NCI-H1694 treated with DMSO at 0.1 percent for 48 hours (cell line): ENCODE results near the gene KRT23.

Experiments used
- DNase-seq: peaks from one replicate; lab custom pipeline; 2025; lab: John Stamatoyannopoulos, UW

KRT23 gene, protein sequence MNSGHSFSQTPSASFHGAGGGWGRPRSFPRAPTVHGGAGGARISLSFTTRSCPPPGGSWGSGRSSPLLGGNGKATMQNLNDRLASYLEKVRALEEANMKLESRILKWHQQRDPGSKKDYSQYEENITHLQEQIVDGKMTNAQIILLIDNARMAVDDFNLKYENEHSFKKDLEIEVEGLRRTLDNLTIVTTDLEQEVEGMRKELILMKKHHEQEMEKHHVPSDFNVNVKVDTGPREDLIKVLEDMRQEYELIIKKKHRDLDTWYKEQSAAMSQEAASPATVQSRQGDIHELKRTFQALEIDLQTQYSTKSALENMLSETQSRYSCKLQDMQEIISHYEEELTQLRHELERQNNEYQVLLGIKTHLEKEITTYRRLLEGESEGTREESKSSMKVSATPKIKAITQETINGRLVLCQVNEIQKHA

DNA sequence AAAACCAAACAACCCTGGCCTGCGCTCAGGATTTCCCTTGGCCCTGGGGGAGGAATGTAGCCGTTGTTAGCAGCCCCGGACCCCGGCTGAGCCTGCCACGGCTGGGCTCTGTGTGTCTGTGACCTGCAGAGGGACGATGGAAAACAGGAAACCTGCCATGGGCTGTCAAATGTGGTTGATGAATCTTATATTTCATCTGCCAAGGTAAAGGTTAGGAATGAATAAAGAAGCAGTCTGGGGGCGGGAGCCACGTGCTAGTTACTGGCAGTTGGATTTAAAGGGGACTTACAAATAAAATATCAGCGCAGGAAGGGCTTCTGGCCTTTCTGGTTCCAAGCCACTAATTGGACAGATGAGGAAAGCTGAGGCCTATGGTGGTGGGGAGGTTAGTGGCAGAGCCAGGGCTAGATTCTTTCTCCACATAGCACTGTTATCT lies at the start of gene KRT23:
Gene KRT23 (minus strand): TSS at position 263 of the 436 bp plus-strand sequence. CDS start 1,043 bp downstream, outside the sequence.
- no peak for DNase-seq

DNA sequence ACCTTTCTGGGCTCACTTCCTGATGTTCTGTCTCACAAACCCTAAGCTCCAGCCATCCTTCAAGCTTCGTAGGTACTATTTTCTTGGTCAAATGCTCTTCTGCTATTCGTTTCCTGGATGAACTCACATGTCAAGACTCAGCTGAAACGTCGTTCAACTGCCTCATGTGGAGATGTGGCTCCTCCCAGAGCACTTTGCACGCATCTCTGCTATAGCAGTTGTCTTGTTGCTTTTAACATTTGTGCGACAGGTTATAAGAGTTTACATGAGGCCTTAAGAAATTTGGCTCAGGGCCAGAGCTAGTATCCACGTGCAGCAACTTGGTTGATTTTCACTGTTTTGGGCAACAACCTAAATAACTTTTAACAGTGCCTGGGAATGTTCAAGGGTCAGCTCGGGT lies 49.5 kb upstream of the KRT23 start:
- DNase-seq = no peak

DNA sequence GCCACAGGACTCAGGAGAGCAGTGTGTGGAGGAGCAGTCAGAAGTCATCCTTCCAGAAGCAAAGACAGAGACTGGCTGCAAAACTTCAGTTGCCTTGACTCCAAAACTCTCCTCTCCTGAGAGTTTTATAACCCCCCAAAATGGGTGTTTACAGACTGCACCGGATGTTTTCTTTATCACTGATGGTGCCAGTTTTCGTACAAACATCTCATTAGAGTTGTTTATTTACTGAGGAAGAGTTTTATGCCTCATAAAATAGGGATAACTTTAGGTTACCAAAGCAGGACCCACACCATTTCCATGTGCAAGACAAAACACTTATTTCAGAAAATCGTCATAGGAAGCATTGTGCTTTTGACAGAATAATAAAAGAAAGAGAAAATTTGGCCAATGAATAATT lies 46.8 kb upstream of the KRT23 start, which contains the start of gene KRT40:
Gene KRT40 (minus strand): TSS at position 101 of the 400 bp plus-strand sequence. CDS start 53 bp downstream, at position 48.
- no peak for DNase-seq

DNA sequence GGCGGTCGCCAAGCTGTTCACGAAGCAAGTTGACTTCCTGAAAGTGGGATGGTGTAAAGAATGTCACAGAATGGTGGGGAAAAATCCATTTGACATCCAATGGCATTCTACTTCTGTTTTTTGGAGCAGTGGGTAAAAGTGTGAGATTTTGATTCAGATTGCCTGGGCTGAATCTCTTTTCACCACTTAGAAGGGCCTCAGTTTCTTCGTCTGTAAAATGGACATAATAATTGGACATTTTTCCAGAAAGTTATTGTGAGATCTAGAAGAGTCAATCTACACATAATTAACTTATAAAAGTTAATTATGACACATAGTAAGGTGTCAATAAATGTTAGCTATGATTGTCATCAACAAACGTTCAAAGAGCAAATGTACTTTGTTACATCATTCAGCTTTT lies 43.7 kb upstream of the KRT23 start:
- no peak for DNase-seq

DNA sequence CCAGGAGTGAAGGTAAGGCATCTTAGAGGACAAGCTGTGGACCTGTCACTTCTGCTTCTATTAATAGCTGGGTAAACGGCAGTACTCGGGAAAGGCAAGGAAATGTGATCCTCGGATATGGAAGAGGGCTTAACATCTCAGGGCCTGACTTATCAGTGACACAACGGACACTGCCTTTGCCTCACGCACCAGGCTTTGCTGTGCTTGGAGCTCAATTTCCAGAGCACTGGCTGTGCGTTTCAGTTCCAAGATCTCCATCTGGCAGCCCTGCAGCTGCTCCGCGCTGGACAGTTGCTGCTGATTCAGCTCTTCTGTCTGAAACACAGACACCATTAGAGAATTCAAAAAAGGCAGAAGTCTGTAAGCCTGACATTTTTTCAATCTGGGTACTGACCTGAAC lies 43.1 kb upstream of the KRT23 start:
- DNase-seq = no peak

DNA sequence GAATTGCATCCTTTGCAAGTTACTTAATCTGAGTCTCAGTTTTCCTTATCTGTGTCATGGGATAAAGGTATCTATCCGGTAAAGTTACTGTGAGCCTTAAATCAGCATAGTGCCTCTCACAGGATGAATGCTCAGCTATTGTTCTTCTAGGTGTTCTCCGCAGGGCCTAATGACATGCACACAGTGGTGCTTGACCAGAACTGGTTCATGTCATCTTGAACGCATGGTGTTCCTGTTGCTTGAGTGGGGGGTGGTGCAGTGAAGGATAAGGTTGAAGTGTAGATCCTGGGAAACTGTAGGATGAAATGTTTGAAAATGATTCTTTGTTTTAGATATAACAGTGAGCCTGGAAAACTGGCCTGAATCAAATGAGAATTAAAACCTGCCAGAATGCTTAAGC lies 42.7 kb upstream of the KRT23 start:
- DNase-seq = no peak

DNA sequence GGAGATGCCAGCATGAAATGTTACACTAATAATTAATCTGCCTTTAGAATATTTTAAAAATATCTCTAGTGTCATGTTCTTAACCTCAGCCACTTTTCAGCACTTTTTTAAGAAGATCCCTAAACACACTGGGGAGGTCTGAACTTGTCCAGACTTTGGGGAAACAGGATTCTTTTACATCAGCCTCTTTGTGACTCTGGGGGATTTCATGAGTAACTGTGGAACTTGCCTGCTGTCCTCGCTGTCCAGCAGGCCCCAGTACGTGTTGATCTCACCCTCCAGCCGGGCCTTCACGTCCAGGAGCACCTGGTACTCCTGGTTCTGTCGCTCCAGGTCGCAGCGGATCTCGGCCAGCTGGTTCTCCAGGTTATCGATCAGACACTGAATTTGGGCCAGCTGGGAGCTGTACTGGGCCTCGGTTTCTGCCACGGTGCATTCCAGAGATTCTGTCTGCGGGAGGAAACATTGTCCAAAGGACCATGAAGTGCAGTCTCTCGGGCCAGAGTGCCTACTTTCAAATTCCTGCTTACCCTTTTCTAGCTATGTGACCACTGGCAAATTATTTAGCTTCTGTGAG lies 41.2 kb upstream of the KRT23 start:
- no peak for DNase-seq

DNA sequence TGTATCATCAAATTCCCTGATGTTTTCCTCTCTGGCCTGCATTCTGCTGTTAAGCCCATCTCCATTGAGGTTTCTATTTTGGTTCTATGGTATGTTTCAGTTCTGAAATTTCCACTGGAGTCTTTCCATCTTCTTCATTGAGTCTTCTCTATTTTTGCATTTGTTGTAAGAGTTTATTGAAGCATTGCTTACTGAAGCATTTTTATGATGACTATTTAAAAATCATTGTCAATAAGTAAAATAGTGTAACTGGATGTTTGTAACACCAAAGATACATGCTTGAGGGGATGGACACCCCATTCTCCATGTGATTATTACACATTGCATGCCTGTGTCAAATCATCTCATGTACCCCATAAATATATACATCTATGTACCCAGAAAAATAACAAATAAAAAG lies 38.1 kb upstream of the KRT23 start:
- DNase-seq = no peak

DNA sequence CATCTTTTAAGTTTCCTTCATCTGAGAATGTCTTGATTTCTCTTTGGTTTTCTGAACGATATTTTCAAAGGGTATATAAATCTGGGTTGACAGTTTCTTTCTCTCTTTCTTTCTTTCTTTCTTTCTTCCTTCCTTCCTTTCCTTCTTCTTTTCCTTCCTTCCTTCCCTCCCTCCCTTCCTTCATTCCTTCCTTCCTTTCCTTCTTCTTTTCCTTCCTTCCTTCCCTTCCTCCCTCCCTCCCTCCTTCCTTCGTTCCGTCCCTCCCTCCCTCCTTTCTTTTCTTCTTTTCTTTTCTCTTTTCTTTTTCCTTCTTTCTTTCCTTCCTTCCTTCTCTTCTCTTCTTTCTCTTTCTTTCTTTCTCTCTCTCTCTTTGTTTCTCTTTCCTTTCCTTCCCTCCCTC lies 36.9 kb upstream of the KRT23 start:
- DNase-seq = no peak

DNA sequence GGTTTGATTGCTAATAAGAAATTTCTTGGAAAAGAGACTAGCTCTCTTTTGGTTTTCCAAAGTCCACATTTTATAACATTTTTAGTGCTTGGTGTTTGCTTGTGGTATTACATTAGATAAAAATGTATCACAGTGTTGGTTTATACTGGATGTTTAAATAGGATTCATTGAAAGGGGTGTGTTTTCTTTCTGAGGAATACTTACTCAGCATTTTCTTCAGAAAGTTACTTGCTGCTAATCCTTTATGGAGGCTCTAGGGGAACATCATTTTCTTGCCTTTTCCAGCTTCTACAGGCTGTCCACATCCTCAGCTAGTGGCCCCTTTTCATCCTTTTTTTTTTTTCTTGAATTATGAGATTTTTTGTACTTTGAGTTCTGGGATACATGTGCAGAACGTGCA lies 30.1 kb upstream of the KRT23 start:
- DNase-seq = no peak

DNA sequence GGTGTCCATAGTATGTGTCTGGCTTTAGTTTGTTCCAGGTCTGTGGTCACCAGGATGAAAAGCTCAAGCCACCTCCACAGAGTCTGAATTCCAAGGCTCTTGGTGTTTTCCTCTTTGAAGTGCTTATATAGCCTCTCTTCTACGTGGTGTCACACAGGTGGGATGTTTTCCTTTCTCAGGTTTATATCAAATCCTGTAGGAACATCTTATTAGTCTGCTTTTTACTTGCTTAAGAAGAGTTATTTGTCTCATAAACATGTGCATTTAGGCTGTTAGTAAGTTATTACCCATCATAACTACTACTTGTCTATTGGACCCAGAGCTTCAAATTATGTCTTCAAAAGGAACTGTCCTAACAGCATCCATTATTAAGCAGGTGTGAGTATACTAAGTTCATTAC lies 29.4 kb upstream of the KRT23 start, which contains the start of gene KRT39:
Gene KRT39 (minus strand): TSS at position 101 of the 400 bp plus-strand sequence. CDS start 92 bp downstream, at position 9.
- no peak for DNase-seq

DNA sequence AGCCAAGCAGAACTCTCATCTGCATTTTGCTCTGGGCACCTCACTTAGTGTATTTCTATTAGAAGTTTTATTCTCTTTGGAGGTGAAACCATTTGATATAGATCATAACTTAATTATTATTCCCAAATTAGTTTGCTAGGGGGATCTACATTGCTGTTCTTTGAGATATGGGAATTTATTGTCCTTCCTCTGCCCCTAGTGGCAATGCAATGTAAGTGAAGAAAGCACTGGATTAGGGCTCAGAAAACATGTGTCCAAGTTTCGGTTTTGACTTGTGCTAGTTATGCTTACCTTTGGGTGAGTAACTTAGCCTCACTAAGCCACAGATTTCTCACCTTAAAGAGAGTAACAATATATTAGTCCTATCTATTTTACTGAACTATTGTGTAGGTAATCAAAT lies 26.4 kb upstream of the KRT23 start:
- DNase-seq = no peak

DNA sequence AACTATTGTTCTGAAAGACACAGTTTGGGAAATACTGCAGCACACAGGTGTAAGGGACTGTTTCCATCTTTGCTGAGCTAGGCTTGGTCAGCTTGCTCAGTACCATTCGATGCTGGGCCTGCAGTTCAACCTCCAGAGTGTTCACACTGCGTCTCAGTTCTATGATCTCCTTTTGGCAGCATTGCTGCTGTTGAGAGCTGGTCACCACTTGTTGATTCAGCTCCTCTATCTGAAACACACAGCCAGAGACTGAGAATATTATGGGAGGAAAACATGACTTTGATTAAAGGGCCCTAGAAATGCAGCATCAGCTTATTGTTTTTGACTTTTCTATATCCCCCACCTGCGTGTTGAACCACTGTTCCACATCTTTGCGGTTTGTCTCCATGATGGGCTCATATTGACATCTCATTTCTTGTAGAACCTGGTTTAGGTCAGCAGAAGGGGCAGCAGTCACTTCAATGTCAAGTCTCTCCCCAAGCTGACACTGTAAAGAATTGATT lies 24.7 kb upstream of the KRT23 start:
- DNase-seq = no peak

DNA sequence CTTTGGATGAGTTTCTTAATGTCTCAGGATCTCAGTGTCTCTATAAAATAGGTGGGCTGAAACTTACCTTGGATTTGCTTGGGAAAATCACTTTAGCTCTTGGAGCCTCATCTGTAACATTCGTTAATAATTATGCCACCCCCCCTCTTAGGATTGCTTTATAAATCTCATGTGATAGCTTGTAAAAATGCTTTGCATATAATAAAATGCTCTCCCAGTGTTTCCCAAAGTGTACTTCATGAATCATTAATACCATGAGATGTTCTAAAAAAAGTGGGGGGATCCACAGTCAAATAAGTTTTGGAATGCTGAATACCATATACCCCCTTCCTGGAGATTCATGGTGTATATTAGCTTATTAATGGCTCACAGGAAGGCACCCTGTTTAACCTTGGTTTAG lies 24.1 kb upstream of the KRT23 start:
- no peak for DNase-seq

DNA sequence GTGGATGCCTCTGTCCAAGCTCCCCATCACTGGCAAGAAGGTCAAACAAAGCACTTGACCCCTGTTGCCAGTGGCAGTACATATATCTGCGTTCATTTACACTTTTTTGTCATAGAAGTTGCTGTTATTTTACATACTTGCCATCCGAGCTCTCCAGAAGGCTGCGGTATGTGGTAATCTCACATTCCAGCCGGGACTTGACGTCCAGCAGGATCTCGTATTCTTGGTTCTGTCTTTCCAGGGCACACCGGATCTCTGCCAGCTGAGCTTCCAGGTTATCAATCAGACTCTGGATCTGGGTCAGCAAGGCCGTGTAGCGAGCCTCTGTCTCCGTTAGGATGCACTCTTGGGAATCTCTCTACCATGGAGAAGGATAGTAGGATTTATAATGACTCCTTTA lies 22.7 kb upstream of the KRT23 start:
- no peak for DNase-seq

DNA sequence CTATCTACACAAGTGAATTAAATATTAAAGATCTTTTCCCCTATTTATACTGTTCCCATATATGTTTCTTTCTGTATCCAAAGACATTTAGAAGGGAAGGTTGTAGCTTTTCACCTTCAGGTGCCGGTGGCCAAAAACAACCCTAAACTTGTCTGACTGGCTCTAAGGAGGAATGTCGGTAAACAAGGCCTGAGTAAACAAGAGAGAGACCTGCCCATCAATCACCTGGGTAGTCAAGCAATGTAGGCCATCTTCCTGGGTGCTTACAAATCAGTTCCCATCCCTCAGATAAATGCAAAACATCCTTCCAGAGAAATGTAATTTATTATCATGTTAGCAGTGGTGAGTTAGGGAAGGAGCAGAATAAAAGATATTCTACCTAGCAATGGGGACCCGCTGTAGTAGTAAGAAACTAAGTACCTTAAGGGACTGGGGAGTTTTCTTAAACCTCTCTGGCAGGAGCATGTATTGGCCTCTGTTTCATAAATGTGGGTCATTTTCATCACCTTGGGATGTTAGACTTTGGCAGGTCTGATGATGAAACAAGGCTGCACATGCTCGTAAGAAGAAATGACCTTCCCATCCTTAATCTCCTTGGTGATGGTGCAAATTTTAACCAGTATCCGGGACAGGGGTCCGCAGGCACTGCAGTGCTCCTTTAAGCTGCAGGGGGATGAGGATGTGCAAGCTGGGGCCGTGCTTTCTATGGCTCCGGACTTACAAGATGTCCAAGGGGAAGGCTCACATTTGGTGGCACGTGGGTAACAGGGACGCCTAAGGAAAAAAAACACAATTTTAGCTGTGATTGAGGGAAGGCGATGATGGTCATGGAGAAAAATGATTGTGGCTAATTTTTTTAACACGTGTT lies 20.9 kb upstream of the KRT23 start:
- no peak for DNase-seq

DNA sequence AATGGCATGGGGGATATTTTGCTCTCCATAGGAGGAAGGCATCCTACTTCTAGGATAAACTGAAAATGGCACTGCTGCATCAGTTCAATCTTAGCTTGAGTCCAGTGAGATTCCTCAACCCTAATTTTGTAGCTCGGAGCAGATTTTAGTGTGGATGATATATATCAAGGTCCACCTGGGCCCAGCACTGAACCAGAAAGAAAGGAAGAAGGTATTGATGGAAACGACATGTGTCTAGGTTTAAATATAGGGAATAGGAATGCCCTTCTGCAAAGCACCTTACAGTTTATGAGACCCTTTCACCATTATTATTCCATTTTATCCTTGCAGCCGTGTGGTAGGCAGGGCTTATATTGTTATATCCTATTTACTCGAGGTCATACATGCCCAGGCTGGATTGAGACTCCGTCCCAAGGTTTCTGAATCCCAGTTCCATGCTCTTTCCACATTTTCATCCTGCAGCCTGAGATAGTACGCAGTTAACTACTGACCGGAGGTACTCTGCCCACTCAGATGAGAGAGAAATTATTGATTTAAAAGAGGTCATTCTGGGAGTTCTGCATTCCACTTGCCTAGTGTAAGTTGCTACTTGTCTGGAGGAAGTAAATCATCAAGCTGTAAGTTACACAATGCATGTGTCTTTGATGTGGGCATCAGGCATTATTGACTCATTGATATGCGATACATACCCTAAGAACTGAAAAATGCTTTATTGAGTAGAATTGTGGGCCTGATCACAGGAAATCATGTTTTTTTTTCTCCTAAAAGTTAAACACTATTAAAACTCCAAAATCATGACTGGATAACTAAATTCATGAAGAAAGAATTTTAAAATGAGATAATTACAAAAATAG lies 19.2 kb upstream of the KRT23 start:
- no peak for DNase-seq

DNA sequence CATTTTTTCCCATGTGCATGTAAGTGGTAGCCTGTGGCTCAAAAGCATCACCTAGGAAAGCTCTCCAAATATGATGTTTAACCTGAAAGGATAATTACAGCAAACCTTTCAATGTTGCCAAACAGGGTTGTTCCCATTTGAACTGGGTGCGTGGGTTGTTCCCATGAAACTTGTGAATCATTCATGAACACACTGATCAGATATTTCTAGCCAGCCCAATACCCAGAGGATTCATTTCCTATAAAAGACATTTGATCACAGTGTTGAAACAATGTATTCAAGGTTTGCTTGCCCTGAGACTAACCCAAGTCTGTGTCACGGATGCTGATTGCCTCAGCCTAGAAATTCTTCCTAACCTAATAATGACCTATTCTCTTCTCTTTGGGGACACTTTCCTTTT lies 16.4 kb upstream of the KRT23 start:
- DNase-seq = no peak

DNA sequence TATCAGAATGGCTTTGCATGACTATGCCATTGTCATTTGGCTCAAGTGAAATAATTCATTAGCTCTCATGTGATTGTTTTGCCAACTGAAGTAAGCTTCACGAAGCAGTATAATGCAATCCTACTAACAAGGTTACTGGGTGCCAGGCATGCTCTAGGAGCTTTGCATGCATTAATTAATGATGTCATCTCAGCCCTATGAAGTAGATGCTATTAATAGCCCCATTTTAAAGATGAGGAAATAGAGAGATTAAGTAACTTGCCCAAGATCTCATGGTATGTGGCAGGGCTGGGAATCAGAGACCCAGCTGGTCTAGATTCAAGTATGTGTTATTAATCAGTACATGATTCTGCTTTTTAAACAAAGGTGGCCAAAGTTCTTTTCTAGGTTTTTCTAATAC lies 15.2 kb upstream of the KRT23 start:
- no peak for DNase-seq

DNA sequence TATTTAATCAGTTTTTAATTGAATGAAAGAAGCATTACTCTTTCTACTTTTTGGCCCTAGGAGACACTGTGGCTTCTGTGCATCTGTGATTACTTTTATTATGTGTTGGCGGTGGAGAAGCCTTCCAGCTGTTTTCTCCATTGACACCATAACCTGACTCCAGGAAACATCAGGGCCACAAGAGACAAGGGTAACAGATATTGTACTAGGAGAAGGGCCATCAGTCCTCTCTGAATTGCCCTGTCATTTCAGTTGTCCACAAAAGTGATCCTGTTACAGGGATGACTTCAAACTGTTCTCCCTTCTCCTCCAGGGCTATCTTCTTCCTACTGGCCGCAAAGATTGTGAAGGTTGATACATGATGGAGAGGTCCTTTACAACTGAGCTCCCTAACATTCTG lies 14.7 kb upstream of the KRT23 start:
- no peak for DNase-seq

DNA sequence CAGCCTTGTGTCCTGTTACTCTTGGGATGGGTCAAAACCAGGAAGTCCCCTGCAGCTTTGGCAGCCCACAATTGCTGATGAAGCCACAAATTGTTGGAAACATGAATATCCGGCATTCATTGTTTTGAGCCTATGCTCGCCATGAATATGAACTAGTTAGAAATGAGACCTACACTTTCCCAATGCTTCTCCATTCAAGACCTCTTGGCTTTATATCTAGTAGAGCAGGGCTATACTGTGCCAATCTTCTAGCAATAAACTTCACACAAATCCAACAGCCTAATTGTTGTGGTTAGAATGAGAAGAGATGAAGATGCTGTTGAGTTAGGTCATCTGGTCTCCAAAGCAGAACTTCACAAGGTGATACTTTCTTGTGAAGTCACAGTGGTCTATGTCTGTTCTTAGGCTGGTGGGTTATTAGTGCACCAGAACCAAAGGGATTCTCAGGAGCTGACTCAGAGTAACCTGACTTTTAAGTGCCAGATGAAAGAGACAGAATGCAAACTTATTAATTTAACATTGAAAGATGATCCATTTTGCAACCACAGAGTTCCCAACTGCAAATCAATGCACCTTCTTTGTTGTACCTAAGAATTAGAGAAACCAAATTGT lies 13.7 kb upstream of the KRT23 start:
- no peak for DNase-seq
